ENCODE data around the gene ESR2.
"Not testable (repeated sequence)": the region's sequence is repeated elsewhere in the genome, so short reads cannot be mapped to it uniquely, and the experiment has no call there.

The ESR2 gene

DNA sequence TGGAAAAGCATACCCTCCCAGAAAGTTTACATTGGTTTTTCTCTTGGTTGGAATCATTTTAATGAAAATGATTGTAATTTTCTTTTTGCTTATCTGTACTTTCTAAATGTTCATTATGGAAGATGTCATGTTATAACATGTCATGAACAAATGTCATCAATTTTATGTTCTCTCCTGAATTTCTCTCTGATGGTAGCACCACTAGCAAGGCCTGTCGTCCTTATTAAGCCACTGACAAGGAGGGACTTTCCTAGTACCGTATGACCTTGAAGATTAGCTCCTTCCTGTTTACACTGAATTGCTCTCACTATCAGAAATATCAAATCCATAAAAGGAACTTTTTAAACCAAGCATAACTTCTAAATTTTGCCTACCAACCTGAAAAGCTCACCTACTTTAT is 99.0 kb downstream of the ESR2 start:
- no peak for DNase-seq

DNA sequence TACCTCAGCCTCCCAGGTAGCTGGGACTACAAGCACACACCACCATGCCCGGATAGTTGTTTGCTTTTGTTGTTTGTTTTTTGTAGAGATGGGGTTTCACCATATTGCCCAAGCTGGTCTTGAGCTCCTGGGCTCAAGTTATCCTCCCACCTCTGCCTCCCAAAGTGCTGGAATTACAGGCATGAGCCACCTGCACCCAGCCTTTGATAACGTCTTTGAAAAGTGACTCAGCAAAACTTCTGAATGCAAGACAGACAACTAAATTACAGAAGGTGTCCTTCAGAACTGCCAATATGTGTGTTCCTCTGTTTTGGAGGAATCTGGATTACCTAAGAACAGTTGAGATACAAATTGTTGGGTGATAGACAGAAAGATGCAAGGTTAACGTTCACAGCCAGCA is 99.8 kb downstream of the ESR2 start:
- DNase-seq: no peak

DNA sequence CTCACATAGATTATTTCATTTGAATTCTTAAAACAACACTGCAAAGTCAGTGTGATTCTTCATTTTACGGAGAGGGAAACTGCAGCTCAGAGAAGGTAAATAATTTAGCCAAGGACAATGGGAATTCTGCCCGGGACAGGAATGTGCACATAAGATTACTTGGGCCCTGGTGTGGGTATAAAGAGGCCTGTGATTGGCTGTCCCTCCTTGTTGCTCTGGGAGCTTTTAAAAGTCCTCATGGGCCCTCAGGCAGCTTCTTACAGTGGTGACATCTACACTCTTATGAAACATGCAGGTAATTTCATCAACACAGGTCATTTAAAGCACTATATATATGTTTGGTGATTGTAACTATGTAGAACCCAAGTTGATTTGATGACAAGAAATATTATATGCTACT is 100.3 kb downstream of the ESR2 start:
- no peak for DNase-seq

DNA sequence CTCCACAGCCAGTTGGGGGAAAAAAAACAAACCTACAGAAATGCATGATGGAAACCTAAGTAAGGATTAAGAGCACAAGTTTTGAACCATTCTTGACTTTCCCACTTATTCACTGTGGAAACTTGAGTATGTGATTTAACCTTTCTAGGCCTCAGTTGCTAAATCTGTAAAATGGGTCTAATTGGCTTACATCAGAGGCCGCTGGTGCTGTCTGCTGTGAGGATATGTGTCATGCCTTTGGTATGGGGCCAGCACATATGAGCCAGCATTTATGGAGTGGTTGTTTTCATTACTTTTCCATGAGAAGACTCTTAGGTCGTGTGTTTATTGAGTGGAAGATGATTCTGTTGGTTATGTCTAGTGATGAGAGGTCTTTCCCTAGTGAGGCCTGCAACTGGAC is 102.4 kb downstream of the ESR2 start:
- no peak for DNase-seq

DNA sequence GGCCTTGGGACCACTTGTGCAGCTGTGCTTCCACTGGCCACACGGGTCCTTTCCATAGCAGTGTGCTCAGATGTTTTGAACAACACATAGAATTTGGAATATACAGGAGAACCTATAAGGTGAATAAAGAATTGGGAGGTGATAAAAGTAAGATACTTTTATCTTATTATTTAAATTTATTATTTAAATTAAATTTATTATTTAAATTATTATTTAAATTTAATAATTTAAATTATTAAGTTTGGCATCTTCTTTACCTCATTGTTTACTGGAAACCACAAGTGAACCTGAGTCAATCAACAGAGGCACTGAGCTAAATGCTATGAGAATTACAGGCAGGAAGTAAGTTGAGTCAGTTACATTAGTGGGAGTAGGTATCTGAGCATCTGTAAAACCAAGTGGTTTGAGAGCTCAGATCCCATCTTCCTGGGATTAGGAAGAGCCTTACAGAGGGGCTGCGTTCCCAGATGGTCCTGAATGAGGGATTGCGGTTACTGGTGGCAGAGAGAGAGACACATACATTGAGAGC is 103.1 kb downstream of the ESR2 start:
- DNase-seq: no peak

DNA sequence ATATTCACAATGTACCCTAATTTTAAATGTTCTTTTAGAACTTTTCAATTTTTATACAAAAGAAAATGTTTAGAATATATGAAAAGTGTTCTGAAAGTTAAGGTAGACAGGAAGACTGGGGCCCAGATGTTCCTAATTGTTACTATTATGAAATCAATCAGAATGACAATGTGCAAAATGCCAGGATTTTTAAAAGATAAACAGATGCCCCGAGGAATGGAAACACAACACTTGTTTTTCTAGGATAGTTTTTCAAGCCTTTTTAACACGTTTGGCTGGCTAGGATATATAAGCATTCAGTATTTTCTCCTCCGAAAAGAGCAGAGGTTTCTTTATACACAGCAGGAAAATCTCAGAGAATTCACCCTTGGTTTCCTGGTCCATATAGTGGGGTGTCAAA is 106.8 kb downstream of the ESR2 start:
- DNase-seq: no peak

DNA sequence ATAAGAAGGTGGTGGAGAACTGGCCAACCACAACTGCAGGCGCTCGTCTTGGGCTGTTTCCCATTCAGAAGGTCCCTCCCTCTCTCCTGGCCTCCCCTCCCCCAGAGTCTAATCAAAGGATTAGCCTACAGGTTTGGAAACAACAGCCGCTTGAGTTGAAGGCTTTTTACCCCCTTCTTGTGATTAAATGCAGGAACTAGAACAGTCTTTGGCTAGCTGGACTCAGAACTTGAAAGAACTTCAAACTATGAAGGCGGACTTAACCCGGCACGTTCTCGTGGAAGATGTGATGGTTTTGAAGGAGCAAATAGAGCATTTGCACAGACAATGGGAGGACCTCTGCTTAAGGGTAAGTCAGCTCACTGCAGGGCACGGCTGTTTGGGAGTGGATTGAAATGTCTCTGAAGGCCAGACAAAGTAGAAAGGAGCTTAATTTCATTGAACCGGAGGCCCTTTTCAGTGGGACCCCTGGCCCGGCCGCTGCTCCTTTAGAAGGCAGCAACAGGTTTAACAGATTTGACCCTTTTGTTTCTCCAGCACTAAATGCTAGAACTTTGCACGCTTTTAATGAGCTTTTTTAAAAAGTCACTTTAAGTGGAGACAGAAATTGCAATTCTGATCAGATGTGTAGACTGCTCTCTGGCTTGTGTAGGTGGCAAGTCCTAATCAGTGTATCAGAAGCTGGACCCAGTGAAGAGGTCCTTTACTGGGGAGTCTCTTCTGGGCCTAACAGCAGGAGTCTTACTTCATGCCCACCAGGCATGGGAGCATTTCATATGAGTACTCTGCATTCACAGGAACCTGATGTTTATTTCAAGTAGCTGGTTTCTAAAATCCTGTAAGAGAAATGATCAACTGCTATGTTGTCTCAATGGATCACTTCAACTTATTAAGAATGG is 107.7 kb downstream of the ESR2 start:
- no peak for DNase-seq

DNA sequence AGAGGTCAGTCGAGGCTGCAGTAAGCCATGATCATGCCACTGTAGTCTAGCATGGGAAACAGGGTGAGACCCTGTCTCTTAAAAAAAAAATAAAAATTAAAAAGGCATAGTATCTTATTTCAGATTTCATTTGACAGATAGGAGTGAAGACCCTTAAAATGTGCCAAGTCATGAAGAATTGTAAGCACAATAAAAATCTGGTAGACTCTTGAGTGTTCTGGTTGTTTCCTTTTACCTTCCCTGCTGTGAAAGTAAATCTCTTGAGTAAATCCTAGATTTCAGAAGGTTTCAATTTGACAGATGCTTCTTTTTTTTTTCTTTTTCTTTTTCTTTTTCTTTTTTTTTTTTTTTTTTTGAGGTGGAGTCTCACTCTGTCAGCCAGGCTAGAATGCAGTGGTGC is 109.0 kb downstream of the ESR2 start:
- DNase-seq: no peak

DNA sequence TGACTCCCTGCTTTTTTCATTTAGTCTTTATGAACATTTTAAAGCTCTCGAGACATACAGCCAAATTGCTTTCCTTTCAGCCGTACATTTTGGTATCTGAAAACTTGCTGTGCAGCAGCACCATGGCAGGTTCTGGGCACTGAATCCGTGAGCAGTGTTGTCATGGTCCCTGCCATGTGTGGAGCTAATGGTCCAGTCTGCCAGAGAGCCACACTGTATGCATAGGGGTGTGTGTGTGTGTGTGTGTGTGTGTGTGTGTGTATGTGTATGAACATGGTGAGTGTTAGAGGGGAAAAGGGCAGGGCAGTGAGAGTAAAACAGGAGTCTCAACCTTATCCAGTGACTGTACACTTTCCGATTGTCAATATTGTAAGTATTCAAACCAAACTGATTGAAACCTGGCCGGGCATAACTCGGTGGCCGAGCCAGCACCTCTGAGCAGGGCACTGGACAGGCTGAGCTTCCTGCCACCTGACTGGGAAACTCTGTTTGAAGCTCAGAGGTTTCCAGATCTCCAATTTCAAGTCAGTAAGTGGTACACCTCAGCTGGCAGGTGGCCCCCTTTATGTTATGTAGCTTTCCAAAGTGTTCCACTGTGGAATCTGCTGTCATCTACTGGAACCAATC is 110.0 kb downstream of the ESR2 start:
- no peak for DNase-seq

DNA sequence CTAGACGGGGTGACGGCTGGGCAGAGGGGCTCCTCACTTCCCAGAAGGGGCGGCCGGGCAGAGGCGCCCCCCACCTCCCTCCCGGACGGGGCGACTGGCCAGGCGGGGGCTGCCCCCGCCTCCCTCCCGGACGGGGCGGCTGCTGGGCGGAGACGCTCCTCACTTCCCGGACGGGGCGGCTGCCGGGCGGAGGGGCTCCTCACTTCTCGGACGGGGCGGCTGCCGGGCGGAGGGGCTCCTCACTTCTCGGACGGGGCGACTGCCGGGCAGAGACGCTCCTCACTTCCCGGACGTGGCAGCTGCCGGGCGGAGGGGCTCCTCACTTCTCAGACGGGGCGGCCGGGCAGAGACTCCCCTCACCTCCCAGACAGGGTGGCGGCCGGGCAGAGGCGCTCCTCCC is 111.3 kb downstream of the ESR2 start:
- not testable (repeated sequence) for DNase-seq

DNA sequence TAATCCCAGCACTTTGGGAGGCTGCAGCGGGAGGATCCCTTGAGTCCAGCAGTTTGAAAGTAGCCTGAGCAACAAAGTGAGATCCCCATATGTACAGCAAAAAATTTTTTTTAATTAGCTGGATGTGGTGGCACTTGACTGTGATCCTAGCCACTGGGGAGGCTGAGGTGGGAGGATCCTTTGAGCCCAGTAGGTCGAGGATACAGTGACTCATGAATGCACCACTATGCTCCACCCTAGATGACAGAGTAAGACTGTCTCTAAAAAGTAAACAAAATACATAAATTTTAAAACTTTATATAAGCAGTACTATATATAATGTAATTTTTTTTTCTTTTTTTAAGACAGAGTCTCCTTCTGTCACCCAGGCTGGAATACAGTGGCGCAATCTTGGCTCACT is 115.4 kb downstream of the ESR2 start:
- no peak for DNase-seq

DNA sequence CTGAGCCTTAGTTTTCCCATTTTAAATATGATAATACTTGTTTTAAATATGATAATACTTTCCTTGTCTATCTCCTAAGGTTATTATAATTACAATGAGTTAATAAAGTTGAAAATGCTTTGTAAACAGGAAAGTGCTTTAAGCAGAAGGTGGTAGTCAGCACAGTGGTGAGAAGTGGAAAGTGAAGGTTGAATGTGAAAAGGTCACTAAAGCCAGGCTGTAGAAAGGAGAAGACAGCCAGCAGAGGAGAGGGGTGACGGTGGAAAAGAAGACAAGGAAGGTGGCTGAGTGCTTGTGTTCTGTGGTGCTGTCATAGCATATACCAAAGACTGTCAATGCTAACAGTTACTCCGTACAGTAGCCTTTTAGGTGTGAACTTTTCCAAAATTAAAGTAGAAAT is 117.8 kb downstream of the ESR2 start:
- no peak for DNase-seq

DNA sequence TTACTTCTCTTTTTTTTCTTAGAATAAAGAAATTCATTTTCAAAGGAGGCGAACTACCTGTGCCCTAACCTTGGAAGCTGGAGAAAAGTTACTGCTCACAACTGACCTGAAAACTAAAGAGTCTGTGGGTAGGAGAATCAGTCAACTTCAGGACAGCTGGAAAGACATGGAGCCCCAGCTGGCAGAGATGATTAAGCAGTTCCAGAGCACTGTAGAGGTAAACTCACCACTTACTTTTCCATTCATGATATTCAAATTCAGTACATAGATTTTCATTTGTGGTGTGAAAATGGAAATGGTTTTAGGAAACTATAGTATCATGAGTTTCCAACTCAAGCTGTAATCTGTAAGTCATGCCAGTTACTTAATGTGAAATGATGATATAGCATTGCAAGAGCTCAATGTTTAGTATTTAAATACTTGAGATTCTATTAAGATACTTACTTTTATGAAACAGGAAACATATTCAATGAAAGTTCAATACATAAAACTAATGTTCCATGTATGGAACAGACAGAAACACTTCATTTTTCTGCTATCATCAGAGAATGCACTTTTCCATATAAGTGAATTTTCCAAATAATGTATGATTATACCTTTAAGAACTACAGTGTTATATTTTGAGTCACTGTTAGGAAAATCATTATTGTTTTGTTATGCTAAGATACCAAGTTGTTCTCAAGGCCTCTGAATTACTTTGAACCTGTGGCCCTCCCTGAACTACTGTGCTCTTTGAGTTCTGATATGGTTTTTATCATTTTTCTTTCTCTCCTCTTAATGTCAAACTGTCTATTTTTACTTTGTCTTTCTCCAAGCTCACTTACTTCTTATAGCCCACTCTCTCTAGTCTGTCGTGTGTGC is 119.0 kb downstream of the ESR2 start:
- no peak for DNase-seq

DNA sequence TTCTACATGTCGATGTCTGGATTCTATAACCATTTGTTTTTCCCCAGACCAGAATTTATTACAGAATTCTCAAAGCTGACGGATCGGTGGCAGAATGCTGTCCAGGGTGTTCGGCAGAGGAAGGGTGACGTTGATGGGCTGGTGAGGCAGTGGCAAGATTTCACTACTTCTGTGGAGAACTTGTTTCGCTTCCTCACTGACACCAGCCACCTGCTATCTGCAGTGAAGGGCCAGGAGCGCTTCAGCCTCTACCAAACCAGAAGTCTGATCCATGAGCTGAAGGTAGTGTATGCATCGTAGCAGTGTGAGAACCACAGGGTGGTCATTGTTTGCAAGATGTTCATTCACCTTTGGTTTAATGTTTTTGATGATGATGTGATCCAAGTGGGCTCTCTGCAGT is 124.0 kb downstream of the ESR2 start:
- no peak for DNase-seq

DNA sequence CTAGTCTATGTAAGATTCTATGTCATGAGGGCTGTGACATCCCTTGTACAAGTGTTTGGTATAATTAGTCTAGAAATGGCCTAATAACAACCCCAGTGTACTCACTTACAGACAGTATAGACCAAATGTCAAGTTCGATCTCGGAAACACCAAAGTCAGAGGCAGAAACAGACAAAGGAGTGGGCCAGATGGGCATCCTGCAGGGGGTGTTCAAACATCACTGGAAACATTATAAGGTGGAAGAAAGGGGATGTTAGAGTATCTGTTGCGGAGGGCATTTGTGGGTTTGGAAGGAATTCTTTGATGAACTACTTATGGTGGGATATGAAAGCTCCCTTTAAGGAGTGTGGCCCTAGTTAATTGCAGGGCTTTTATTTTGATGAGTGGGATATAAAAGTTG is 134.6 kb downstream of the ESR2 start:
- DNase-seq: no peak

DNA sequence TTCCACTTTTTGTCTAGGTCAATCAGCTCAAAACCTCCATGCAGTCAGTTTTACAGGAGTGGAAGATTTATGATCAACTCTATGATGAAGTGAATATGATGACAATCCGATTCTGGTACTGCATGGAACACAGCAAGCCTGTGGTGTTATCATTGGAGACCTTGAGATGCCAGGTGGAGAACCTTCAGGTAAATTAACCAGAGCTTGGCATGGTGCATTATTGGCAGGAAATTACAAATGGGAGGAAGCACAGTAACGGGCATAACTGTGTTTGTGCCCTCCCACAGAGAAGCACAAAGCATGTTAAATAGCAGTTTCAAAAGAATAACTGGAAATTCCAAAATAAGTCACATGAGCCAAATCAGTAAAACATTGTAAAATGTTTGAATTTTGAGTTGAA is 135.6 kb downstream of the ESR2 start:
- no peak for DNase-seq

DNA sequence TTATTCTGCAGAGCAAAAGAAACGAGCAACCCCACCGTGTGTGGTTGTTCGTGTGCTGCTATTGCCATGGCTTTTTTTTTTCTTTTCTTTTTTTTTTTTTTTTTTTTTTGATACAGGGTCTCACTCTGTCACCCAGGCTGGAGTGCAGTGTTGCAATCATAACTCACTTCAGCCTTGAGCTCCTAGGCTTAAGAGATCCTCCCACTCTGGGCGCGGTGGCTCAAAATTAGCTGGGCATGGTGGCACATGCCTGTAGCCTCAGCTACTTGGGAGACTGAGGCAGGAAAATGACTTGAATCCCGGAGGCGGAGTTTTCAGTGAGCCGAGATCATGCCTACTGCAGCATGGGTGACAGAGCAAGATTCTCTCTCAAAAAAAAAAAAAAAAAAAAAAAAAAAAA is 144.2 kb downstream of the ESR2 start:
- DNase-seq: no peak

DNA sequence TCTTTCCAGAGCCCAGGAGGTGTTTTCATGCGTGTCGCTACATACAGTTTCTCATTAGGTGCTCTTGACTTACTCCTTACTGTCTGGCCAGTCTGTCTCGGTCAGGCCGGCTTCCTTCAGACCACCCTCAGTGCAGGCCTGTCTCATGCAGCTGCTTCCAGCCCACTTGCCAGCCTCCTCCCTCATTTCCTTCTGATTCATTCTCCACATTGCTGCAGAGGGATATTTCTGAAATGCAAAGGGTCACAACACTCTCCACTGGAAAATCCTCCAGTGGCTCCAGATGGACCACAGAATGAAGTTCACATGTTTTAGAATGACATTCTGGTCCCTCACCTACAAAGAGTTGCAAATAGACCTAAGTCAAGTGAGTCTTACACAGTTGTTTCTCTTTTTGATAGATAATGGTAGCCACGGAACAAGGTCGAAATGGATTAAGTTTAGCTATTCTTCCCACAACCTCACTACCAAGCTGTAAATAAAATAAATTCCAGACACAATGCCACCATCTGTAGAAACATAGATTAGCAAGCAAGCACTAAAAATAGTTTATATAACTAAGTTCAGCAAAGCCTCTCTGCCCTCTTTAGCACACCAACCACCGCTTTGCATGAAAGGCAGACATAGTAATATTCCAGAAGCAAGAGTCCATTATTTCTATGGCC is 146.9 kb downstream of the ESR2 start:
- no peak for DNase-seq

DNA sequence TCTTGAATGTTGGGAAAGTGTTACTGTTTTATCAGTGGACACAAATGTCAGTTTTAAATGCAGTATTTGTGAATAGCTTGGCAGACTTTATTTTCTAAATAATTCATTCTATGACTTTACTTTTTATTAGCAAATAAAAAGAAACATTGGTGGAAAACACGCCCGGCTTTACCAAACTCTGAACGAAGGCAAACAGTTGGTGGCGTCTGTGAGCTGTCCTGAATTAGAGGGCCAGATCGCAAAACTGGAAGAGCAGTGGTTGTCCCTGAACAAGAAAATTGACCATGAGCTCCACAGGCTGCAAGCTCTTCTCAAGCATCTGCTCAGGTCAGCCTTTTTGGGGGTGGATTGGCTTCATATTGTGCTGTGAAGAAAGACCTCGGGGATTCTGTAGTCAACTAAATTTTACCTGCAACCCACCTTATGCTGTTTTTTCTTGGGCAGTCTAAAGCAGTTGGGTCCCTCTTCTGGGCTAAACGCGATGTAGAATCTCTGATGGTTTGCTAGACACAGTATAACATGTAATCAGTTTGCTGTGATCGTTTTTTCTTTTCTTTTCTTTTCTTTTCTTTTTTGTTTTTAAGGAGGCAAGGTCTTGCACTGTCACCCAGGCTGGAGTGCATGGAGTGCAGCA is 156.4 kb downstream of the ESR2 start:
- no peak for DNase-seq

DNA sequence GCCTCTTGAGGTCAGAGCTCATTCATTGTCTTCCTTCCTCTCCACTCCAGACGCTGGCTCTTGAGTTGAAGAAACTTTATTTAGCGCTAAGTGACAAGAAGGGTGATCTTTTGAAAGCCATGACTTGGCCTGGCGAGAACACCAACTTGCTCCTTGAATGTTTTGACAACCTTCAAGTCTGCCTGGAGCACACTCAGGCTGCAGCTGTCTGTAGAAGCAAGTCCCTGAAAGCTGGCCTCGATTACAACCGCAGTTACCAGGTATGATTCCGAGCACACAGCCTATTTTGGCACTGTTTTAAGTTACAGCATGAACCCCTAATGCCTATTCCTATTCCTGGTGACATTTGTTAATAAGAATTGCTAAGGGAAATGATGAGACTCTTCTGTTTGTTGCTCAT is 167.6 kb downstream of the ESR2 start:
- DNase-seq: no peak

DNA sequence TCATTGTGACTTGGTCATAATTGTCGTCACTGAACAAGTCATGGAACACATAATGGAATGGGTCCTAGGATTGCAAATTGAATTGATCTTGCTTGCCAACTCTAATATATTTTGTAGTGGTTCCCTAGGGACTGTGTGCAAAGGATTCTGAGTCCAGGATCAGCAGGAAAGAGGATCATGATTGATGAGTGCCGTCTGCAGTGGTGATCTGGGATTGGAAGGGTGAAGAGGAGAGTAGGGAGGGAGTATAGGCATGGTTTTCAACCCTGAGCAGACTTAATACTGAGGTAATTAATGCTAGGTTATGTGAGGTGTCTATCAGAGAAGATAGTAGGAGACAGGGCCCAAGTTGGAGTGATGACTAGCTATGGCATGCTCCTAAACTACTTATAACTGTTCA is 168.9 kb downstream of the ESR2 start:
- no peak for DNase-seq

DNA sequence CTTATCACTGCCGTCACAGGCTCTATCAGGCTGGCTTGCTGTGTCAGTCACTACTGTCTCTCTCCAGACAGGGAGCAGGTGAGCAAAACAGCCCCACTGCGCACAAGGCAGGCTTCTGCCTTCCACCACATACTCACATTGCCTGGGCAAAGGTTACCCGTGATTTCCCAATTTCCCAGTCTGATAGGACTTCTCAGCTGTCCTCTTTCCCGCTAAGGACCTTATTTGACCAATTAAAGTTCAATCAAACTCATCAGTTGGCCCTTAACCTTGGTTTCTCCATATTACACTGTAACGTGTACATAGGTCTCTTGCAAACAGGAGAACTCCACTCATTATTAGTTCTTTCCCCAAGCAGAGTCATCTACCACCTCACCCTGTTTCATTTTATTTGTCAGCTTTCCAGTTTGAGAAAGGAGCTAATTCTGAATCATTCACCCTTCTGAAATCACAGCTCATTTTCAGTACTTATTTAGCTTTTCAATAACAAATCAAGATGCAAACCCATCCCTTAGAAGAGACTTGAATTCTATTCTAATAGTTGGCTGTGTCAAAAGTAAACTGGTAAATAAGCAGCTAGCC is 170.8 kb downstream of the ESR2 start:
- no peak for DNase-seq

Data from activated CD4-positive, CD25-positive, alpha-beta regulatory T cell treated with anti-CD3 and anti-CD28 coated beads, Interleukin-2, amount 50 U/mL, for 72 hours (primary cell).